ENCODE measurements around the gene MGMT.

MGMT gene

GRCh38 chr10:129716211-129716681 lies 249.2 kb downstream of the MGMT start:
- Histone ChIP-seq H4K20me1 (ENCODE audit: insufficient read depth, low read length) (no peaks in the 10 kb centered on the region), H2AFZ (ENCODE audit: low read length) (no peak overlapping the region)

GRCh38 chr10:129716881-129717280 lies 249.8 kb downstream of the MGMT start:
- no peaks in the 10 kb centered on the region for H3K79me2 ChIP-seq (ENCODE audit: low read length)
- no peaks in the 10 kb centered on the region for H3K9me3 ChIP-seq (replicated peaks; ENCODE audit: insufficient read depth, low read length)
- no peak overlapping the region for H2AFZ ChIP-seq (ENCODE audit: low read length)
- no peaks in the 10 kb centered on the region for H4K20me1 ChIP-seq (ENCODE audit: insufficient read depth, low read length)
- no peak overlapping the region for H3K27ac ChIP-seq (ENCODE audit: low read length)
- no peaks in the 10 kb centered on the region for H3K27me3 ChIP-seq (replicated peaks; ENCODE audit: insufficient read depth, low read length)
- TF ChIP-seq EZH2 (optimal IDR thresholded peaks at IDR 0.05; ENCODE audit: low read depth, low read length) (no peak), CTCF (IDR thresholded peaks at IDR 0.05; ENCODE audit: low read length) (no peak), EZH2phosphoT487 (IDR thresholded peaks at IDR 0.05; ENCODE audit: low read length) (no peak)
- DNase-seq = no peak
- H3K9ac ChIP-seq (ENCODE audit: low read length) = no peak overlapping the region
- H3K4me1 ChIP-seq (ENCODE audit: low read length) = no peaks in the 10 kb centered on the region
- H3K4me2 ChIP-seq (ENCODE audit: low read depth, low read length) = no peak overlapping the region
- no peaks in the 10 kb centered on the region for H3F3A ChIP-seq (ENCODE audit: insufficient read depth, low read length)
- H3K4me3 ChIP-seq (ENCODE audit: low read length) = no peak overlapping the region
- H3K36me3 ChIP-seq (replicated peaks; ENCODE audit: insufficient read depth, low read length) = no peaks in the 10 kb centered on the region
- no peaks in the 10 kb centered on the region for H3K9me2 ChIP-seq (replicated peaks; ENCODE audit: insufficient read depth, low read length)

More at GRCh38 chr10:129716211-129716681, 249.2 kb downstream of the MGMT start:
- no peak overlapping the region for H3K4me2 ChIP-seq (ENCODE audit: low read depth, low read length)
- H3K36me3 ChIP-seq (replicated peaks; ENCODE audit: insufficient read depth, low read length) = no peaks in the 10 kb centered on the region; the same call in 1 of the 2 replicates
- TF ChIP-seq EZH2 (optimal IDR thresholded peaks at IDR 0.05; ENCODE audit: low read depth, low read length) (no peak), EZH2phosphoT487 (IDR thresholded peaks at IDR 0.05; ENCODE audit: low read length) (no peak), CTCF (IDR thresholded peaks at IDR 0.05; ENCODE audit: low read length) (no peak)
- no peaks in the 10 kb centered on the region for H3K4me1 ChIP-seq (ENCODE audit: low read length)
- no peak for DNase-seq
- no peaks in the 10 kb centered on the region for H3K9me3 ChIP-seq (replicated peaks; ENCODE audit: insufficient read depth, low read length)
- H3K9me2 ChIP-seq (replicated peaks; ENCODE audit: insufficient read depth, low read length) = no peaks in the 10 kb centered on the region
- H3K27ac ChIP-seq (ENCODE audit: low read length) = no peak overlapping the region
- no peak overlapping the region for H3K9ac ChIP-seq (ENCODE audit: low read length)
- no peaks in the 10 kb centered on the region for H3K27me3 ChIP-seq (replicated peaks; ENCODE audit: insufficient read depth, low read length)
- H3K4me3 ChIP-seq (ENCODE audit: low read length) = no peak overlapping the region
- H3K79me2 ChIP-seq (ENCODE audit: low read length) = no peaks in the 10 kb centered on the region
- H3F3A ChIP-seq (ENCODE audit: insufficient read depth, low read length) = no peaks in the 10 kb centered on the region

- Histone ChIP-seq H2AFZ (ENCODE audit: low read length) (no peak overlapping the region), H3K36me3 (replicated peaks; ENCODE audit: insufficient read depth, low read length) (no peaks in the 10 kb centered on the region), H3K4me3 (ENCODE audit: low read length) (no peak overlapping the region), H4K20me1 (ENCODE audit: insufficient read depth, low read length) (no peaks in the 10 kb centered on the region), H3K4me2 (ENCODE audit: low read depth, low read length) (no peak overlapping the region), H3K27me3 (replicated peaks; ENCODE audit: insufficient read depth, low read length) (no peaks in the 10 kb centered on the region), H3K27ac (ENCODE audit: low read length) (no peak overlapping the region), H3F3A (ENCODE audit: insufficient read depth, low read length) (no peaks in the 10 kb centered on the region), H3K4me1 (ENCODE audit: low read length) (no peaks in the 10 kb centered on the region), H3K9ac (ENCODE audit: low read length) (no peak overlapping the region), H3K9me2 (replicated peaks; ENCODE audit: insufficient read depth, low read length) (no peaks in the 10 kb centered on the region), H3K9me3 (replicated peaks; ENCODE audit: insufficient read depth, low read length) (no peaks in the 10 kb centered on the region), H3K79me2 (ENCODE audit: low read length) (no peaks in the 10 kb centered on the region)
- no peak for TF ChIP-seq CTCF (IDR thresholded peaks at IDR 0.05; ENCODE audit: low read length)
- no peak for DNase-seq
Observed at GRCh38 chr10:129717816-129718547, 250.9 kb downstream of the MGMT start.
